H9 (cell line): ENCODE results near the gene TCEAL5. TPM values are rescaled to one million over a fixed set of nuclear protein-coding genes. Genes with fewer than 3 reads are reported as not detected.

Source experiments
- DNase-seq: peaks from one replicate; pipeline ENCODE4 v3.0.0-alpha.2; 2017
- H2AFZ ChIP-seq: one replicate; pipeline ENCODE4 v1.6.1; 2013; ENCODE audit warnings: mild to moderate bottlenecking, low read length, control low read depth, moderate library complexity
- H2AK5ac ChIP-seq: 2 replicates; pipeline ENCODE4 v1.6.1; 2013; ENCODE audit warnings: low read length, control low read depth, mixed read lengths; ENCODE audit not compliant: insufficient read length
- H2BK120ac ChIP-seq: one replicate; pipeline ENCODE4 v1.6.1; 2013; ENCODE audit warnings: low read depth, mild to moderate bottlenecking, low read length, control low read depth, inconsistent platforms; ENCODE audit not compliant: poor library complexity, severe bottlenecking
- H2BK12ac ChIP-seq: 2 replicates; pipeline ENCODE4 v1.6.1; 2013; ENCODE audit warnings: low read length, control low read depth, mixed read lengths, low read depth; ENCODE audit not compliant: insufficient read length
- H2BK15ac ChIP-seq: 2 replicates; pipeline ENCODE4 v1.6.1; 2013; ENCODE audit warnings: low read depth, low read length, control low read depth
- H2BK20ac ChIP-seq: one replicate; pipeline ENCODE4 v1.6.1; 2013; ENCODE audit warnings: low read depth, mild to moderate bottlenecking, low read length, control low read depth, inconsistent platforms; ENCODE audit not compliant: poor library complexity, severe bottlenecking
- H2BK5ac ChIP-seq: 2 replicates; pipeline ENCODE4 v1.6.1; 2013; ENCODE audit warnings: low read length, control low read depth, mixed read lengths; ENCODE audit not compliant: insufficient read length
- H3K14ac ChIP-seq: 2 replicates; pipeline ENCODE4 v1.6.1; 2013; ENCODE audit warnings: low read length, control low read depth; ENCODE audit not compliant: insufficient read depth
- H3K18ac ChIP-seq: 2 replicates; pipeline ENCODE4 v1.6.1; 2013; ENCODE audit warnings: low read depth, mild to moderate bottlenecking, mixed read lengths, low read length, control low read depth; ENCODE audit not compliant: insufficient read length
- H3K23ac ChIP-seq: 2 replicates; pipeline ENCODE4 v1.6.1; 2013; ENCODE audit warnings: low read length, control low read depth, mixed read lengths, low read depth; ENCODE audit not compliant: insufficient read length
- H3K23me2 ChIP-seq: 2 replicates; pipeline ENCODE4 v1.6.1; 2013; ENCODE audit warnings: low read depth, mild to moderate bottlenecking, mixed read lengths, low read length, control low read depth; ENCODE audit not compliant: insufficient read length, poor library complexity, severe bottlenecking
- H3K27ac ChIP-seq: 2 replicates; pipeline ENCODE4 v1.5.1; 2013; ENCODE audit warnings: low read length, control low read depth, mixed read lengths, low read depth; ENCODE audit not compliant: insufficient read length
- H3K27me3 ChIP-seq: 2 replicates; pipeline ENCODE4 v1.6.1; 2013; ENCODE audit warnings: low read length, control low read depth, inconsistent platforms; ENCODE audit not compliant: insufficient read depth
- H3K4ac ChIP-seq: 2 replicates; pipeline ENCODE4 v1.6.1; 2013; ENCODE audit warnings: low read depth, mild to moderate bottlenecking, control low read depth, inconsistent platforms, low read length, moderate library complexity
- H3K4me1 ChIP-seq: 2 replicates; pipeline ENCODE4 v1.6.1; 2013; ENCODE audit warnings: low read length, control low read depth, inconsistent platforms; ENCODE audit not compliant: insufficient read depth
- H3K4me2 ChIP-seq: 2 replicates; pipeline ENCODE4 v1.6.1; 2013; ENCODE audit warnings: low read length, control low read depth, mixed read lengths; ENCODE audit not compliant: insufficient read length, insufficient read depth
- H3K56ac ChIP-seq: 2 replicates; pipeline ENCODE4 v1.6.1; 2013; ENCODE audit warnings: low read depth, mild to moderate bottlenecking, mixed read lengths, low read length, control low read depth; ENCODE audit not compliant: insufficient read length
- H3K79me1 ChIP-seq: 2 replicates; pipeline ENCODE4 v1.6.1; 2013; ENCODE audit warnings: low read depth, mild to moderate bottlenecking, moderate library complexity, low read length, control low read depth, inconsistent platforms; ENCODE audit not compliant: insufficient read depth, poor library complexity, severe bottlenecking
- H3K79me2 ChIP-seq: 2 replicates; pipeline ENCODE4 v1.6.1; 2013; ENCODE audit warnings: low read length, control low read depth, inconsistent platforms; ENCODE audit not compliant: insufficient read depth
- H3K9ac ChIP-seq: 2 replicates; pipeline ENCODE4 v1.6.1; 2013; ENCODE audit warnings: low read length, control low read depth, mixed read lengths; ENCODE audit not compliant: insufficient read length; ENCODE audit errors: extremely low read depth
- H3K9me3 ChIP-seq: one replicate; pipeline ENCODE4 v1.6.1; 2013; ENCODE audit warnings: low read depth, low read length, inconsistent platforms; ENCODE audit not compliant: control insufficient read depth
- H3T11ph ChIP-seq: one replicate; pipeline ENCODE4 v1.6.1; 2013; ENCODE audit warnings: mild to moderate bottlenecking, low read length, control low read depth, inconsistent platforms
- H4K20me1 ChIP-seq: one replicate; pipeline ENCODE4 v1.6.1; 2013; ENCODE audit not compliant: control insufficient read depth, insufficient read length, insufficient read depth
- H4K5ac ChIP-seq: 2 replicates; pipeline ENCODE4 v1.6.1; 2013; ENCODE audit warnings: low read depth, mild to moderate bottlenecking, mixed read lengths, low read length, control low read depth; ENCODE audit not compliant: insufficient read length
- H4K8ac ChIP-seq: replicated peaks from 2 replicates; pipeline ENCODE4 v1.6.1; 2013; ENCODE audit warnings: low read length, control low read depth, mixed read lengths, low read depth; ENCODE audit not compliant: insufficient read length
- H4K91ac ChIP-seq: 2 replicates; pipeline ENCODE4 v1.6.1; 2013; ENCODE audit warnings: low read depth, mild to moderate bottlenecking, moderate library complexity, mixed read lengths, low read length, control low read depth; ENCODE audit not compliant: insufficient read length
- H3K27ac Mint-ChIP-seq, 3 experiments: 2 replicates in 2 of 3; 3 replicates in 1 of 3; pipeline ENCODE4 v1.8.0; 2020 to 2021; ENCODE audit warnings: mixed read lengths in 3 of 3, mild to moderate bottlenecking in 1 of 3, moderate library complexity in 1 of 3
- H3K27me3 Mint-ChIP-seq: 2 replicates; pipeline ENCODE4 v1.8.0; 2021; ENCODE audit warnings: low read depth, mild to moderate bottlenecking, moderate library complexity, mixed read lengths
- H3K36me3 Mint-ChIP-seq, 3 experiments: 2 replicates in 2 of 3; 3 replicates in 1 of 3; pipeline ENCODE4 v1.8.0; 2020 to 2021; ENCODE audit warnings: low read depth in 3 of 3, mixed read lengths in 3 of 3; ENCODE audit not compliant: insufficient read depth in 1 of 3
- H3K4me1 Mint-ChIP-seq, 2 experiments: 2 replicates each; pipeline ENCODE4 v1.8.0; 2020; ENCODE audit warnings: mixed read lengths in 2 of 2
- H3K4me3 Mint-ChIP-seq, 2 experiments: 2 replicates in 1 of 2; 3 replicates in 1 of 2; pipeline ENCODE4 v1.8.0; 2020 to 2021; ENCODE audit warnings: mild to moderate bottlenecking in 2 of 2, mixed read lengths in 2 of 2, moderate library complexity in 1 of 2
- H3K9me3 Mint-ChIP-seq, 2 experiments: 2 replicates in 1 of 2; 3 replicates in 1 of 2; pipeline ENCODE4 v1.8.0; 2020; ENCODE audit warnings: mild to moderate bottlenecking in 2 of 2, mixed read lengths in 2 of 2, moderate library complexity in 1 of 2
- WGBS: extraction: QIAGEN DNeasy Blood & Tissue Kit; methylation state at CpG from one replicate; pipeline ENCODE4 v1.1.7; 2013; ENCODE audit warnings: missing lambda C conversion rate, low lambda C conversion rate, mixed read lengths; ENCODE audit not compliant: insufficient read length; ENCODE audit errors: extremely low coverage; 5-methylcytosine and 5-hydroxymethylcytosine counted together
- total RNA-seq: library from RNA; stranded (reverse); gene quantifications from 2 replicates; pipeline ENCODE4 v1.2.1, GENCODE V29; 2021
- TF ChIP-seq, protein P1 (sequence below): fragments of 200-600 bp; sonication (generic); conservative IDR thresholded peaks from 3 replicates; pipeline ENCODE4 v1.8.0; 2021; ENCODE audit warnings: antibody characterized with exemption, mild to moderate bottlenecking

Gene TCEAL5
- total RNA-seq, 1 experiment from 2014 or later: not detected

DNA sequence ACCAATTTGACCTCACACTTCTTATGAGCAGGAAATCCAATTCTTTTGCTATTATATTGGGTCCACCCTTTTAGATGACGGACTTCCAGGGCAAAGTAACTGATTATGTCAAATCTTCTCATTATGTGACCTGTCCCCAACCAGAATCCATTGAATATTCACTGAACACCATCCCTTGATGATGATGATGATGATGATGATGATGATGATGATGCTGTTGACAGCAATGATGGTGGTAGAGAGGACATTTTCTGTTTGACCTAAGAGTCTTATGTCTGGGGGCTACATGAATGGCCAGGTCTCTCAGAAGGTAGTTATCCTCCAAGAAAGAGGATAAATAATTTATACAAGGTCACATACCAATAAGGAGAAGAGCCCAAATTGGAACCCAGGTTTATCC, 26.7 kb downstream of the TCEAL5 start:
- no peak overlapping the region for H2AK5ac ChIP-seq
- H3K79me1 ChIP-seq: no peaks in the 10 kb centered on the region
- no CpG with 5 or more reads among the region's 1 CpG for WGBS
- H3K18ac ChIP-seq: no peak overlapping the region
- H3K27ac ChIP-seq: no peak overlapping the region
- H3K23ac ChIP-seq: no peak overlapping the region
- H3K14ac ChIP-seq: no peak overlapping the region
- no peak overlapping the region for H4K5ac ChIP-seq
- H2BK12ac ChIP-seq: no peak overlapping the region
- no peak overlapping the region for H3K9ac ChIP-seq
- no peak overlapping the region for H3K4me3 Mint-ChIP-seq
- H2BK20ac ChIP-seq: no peak overlapping the region
- no peaks in the 10 kb centered on the region for H3K79me2 ChIP-seq
- H3K4ac ChIP-seq: no peak overlapping the region
- H3K36me3 Mint-ChIP-seq: peaks cover 16 to 19% (median 17%) of the 10 kb centered on the region in 3 experiments
- no peak overlapping the region for H2BK15ac ChIP-seq
- peaks cover 4% of the 10 kb centered on the region for H3K23me2 ChIP-seq
- H4K8ac ChIP-seq: no peak overlapping the region
- H3T11ph ChIP-seq: no peak overlapping the region
- no peak overlapping the region for H3K27ac Mint-ChIP-seq
- H3K9me3 Mint-ChIP-seq: peaks cover 2 to 47% of the 10 kb centered on the region in 2 experiments; a peak in 4 of 5 replicates
- no peaks in the 10 kb centered on the region for H3K9me3 ChIP-seq
- no peak overlapping the region for H2BK5ac ChIP-seq
- no peak overlapping the region for H2BK120ac ChIP-seq
- H3K27me3 Mint-ChIP-seq: no peaks in the 10 kb centered on the region; the same call in 1 of the 2 replicates
- no peak overlapping the region for H3K4me2 ChIP-seq
- TF ChIP-seq, protein P1, sequence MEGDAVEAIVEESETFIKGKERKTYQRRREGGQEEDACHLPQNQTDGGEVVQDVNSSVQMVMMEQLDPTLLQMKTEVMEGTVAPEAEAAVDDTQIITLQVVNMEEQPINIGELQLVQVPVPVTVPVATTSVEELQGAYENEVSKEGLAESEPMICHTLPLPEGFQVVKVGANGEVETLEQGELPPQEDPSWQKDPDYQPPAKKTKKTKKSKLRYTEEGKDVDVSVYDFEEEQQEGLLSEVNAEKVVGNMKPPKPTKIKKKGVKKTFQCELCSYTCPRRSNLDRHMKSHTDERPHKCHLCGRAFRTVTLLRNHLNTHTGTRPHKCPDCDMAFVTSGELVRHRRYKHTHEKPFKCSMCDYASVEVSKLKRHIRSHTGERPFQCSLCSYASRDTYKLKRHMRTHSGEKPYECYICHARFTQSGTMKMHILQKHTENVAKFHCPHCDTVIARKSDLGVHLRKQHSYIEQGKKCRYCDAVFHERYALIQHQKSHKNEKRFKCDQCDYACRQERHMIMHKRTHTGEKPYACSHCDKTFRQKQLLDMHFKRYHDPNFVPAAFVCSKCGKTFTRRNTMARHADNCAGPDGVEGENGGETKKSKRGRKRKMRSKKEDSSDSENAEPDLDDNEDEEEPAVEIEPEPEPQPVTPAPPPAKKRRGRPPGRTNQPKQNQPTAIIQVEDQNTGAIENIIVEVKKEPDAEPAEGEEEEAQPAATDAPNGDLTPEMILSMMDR: no peak
- H2AFZ ChIP-seq: no peak overlapping the region
- peaks cover 4 to 20% of the 10 kb centered on the region in 2 experiments; a peak in 3 of 4 replicates for H3K4me1 Mint-ChIP-seq
- H4K91ac ChIP-seq: no peak overlapping the region
- H3K4me1 ChIP-seq: 0 out of 2 replicates have a peak, but pooled peaks cover 2% of the 10 kb centered on the region
- H3K56ac ChIP-seq: no peak overlapping the region
- DNase-seq: no peak
- no peaks in the 10 kb centered on the region for H4K20me1 ChIP-seq
- no peaks in the 10 kb centered on the region for H3K27me3 ChIP-seq
